SK-N-SH treated with all-trans-retinoic acid at 6 μM for 48 hours (cell line): ENCODE measurements around the gene FGF19.

ENCODE experiments used
- ATAC-seq: fragments of 200-7000 bp; cut with Tn5 transposase; 3 replicates; pipeline ENCODE4 v1.9.1; 2020; ENCODE audit warnings: mild to moderate bottlenecking, moderate library complexity
- ARNTL ChIP-seq: fragments of 450-650 bp; formaldehyde crosslinking; IDR thresholded peaks from 2 replicates; pipeline ENCODE4 v1.5.0; 2020; ENCODE audit warnings: low read depth, mild to moderate bottlenecking, moderate library complexity, borderline replicate concordance
- BACH2 ChIP-seq: fragments of 250-450 bp; sonication (Bioruptor Pico); IDR thresholded peaks from 2 replicates; pipeline ENCODE4 v1.9.0; 2021; ENCODE audit warnings: mild to moderate bottlenecking, borderline replicate concordance
- CSDC2 ChIP-seq: fragments of 250-450 bp; sonication (Bioruptor Pico); IDR thresholded peaks from 2 replicates; pipeline ENCODE4 v1.5.0; 2020; ENCODE audit warnings: mild to moderate bottlenecking, moderate library complexity
- ESRRG ChIP-seq: fragments of 250-450 bp; sonication (Bioruptor Pico); IDR thresholded peaks from 2 replicates; pipeline ENCODE4 v1.6.1; 2021; ENCODE audit warnings: mild to moderate bottlenecking
- GLIS3 ChIP-seq: fragments of 250-450 bp; sonication (Bioruptor Pico); IDR thresholded peaks from 2 replicates; pipeline ENCODE4 v1.5.0; 2020; ENCODE audit warnings: mild to moderate bottlenecking, moderate library complexity
- ISL1 ChIP-seq: fragments of 250-450 bp; sonication (Bioruptor Pico); IDR thresholded peaks from 2 replicates; pipeline ENCODE4 v2.1.2; 2022; ENCODE audit warnings: mild to moderate bottlenecking, moderate library complexity
- OSR1 ChIP-seq: fragments of 250-450 bp; sonication (Bioruptor Pico); IDR thresholded peaks from 2 replicates; pipeline ENCODE4 v1.8.0; 2022; ENCODE audit warnings: moderate library complexity, mild to moderate bottlenecking, inconsistent platforms
- PPARA ChIP-seq: fragments of 250-450 bp; sonication (Bioruptor Pico); IDR thresholded peaks from 2 replicates; pipeline ENCODE4 v1.5.0; 2020; ENCODE audit warnings: mild to moderate bottlenecking, borderline replicate concordance
- RARB ChIP-seq: fragments of 250-450 bp; sonication (Bioruptor Pico); IDR thresholded peaks from 2 replicates; pipeline ENCODE4 v1.8.0; 2021; ENCODE audit warnings: mild to moderate bottlenecking, moderate library complexity
- SNAI2 ChIP-seq: fragments of 250-450 bp; sonication (Bioruptor Pico); IDR thresholded peaks from 2 replicates; pipeline ENCODE4 v1.5.0; 2020; ENCODE audit warnings: mild to moderate bottlenecking, moderate library complexity
- TCF4 ChIP-seq: fragments of 250-450 bp; sonication (Bioruptor Pico); IDR thresholded peaks from 2 replicates; pipeline ENCODE4 v1.8.0; 2021; ENCODE audit warnings: mild to moderate bottlenecking, moderate library complexity, borderline replicate concordance
- ZC3H10 ChIP-seq: fragments of 250-450 bp; sonication (Bioruptor Pico); IDR thresholded peaks from 2 replicates; pipeline ENCODE4 v1.5.1; 2021; ENCODE audit warnings: mild to moderate bottlenecking, moderate library complexity
- ZFP30 ChIP-seq: fragments of 450-650 bp; formaldehyde crosslinking; IDR thresholded peaks from 2 replicates; pipeline ENCODE4 v1.5.0; 2022; ENCODE audit warnings: mild to moderate bottlenecking, moderate library complexity
- ZNF565 ChIP-seq: fragments of 450-650 bp; formaldehyde crosslinking; conservative IDR thresholded peaks from 2 replicates; pipeline ENCODE4 v1.5.0; 2020; ENCODE audit warnings: low read depth, mild to moderate bottlenecking, moderate library complexity
- ZNF70 ChIP-seq: fragments of 450-650 bp; formaldehyde crosslinking; IDR thresholded peaks from 2 replicates; pipeline ENCODE4 v1.5.0; 2020; ENCODE audit warnings: mild to moderate bottlenecking, moderate library complexity
- ZNF8 ChIP-seq: fragments of 450-650 bp; formaldehyde crosslinking; IDR thresholded peaks from 2 replicates; pipeline ENCODE4 v1.5.0; 2020; ENCODE audit warnings: mild to moderate bottlenecking, moderate library complexity
- TF ChIP-seq, protein P1 (sequence below): fragments of 250-450 bp; sonication (Bioruptor Pico); IDR thresholded peaks from 2 replicates; pipeline ENCODE4 v1.5.1; 2020; ENCODE audit warnings: low read depth, mild to moderate bottlenecking, moderate library complexity
- TF ChIP-seq, protein P2 (sequence below): fragments of 250-450 bp; sonication (Bioruptor Pico); IDR thresholded peaks from 2 replicates; pipeline ENCODE4 v1.5.0; 2020; ENCODE audit warnings: mild to moderate bottlenecking, moderate library complexity
- TF ChIP-seq, protein P3 (sequence below): fragments of 250-450 bp; sonication (Bioruptor Pico); IDR thresholded peaks from 2 replicates; pipeline ENCODE4 v1.5.1; 2021; ENCODE audit warnings: mild to moderate bottlenecking, moderate library complexity
- TF ChIP-seq, protein P4 (sequence below): fragments of 250-450 bp; sonication (Bioruptor Pico); IDR thresholded peaks from 2 replicates; pipeline ENCODE4 v1.8.0; 2020; ENCODE audit warnings: mild to moderate bottlenecking, moderate library complexity, borderline replicate concordance
- TF ChIP-seq, protein P5 (sequence below): fragments of 250-450 bp; sonication (Bioruptor Pico); IDR thresholded peaks from 2 replicates; pipeline ENCODE4 v1.8.0; 2021; ENCODE audit warnings: low read depth, mild to moderate bottlenecking, moderate library complexity, borderline replicate concordance

FGF19 gene

DNA sequence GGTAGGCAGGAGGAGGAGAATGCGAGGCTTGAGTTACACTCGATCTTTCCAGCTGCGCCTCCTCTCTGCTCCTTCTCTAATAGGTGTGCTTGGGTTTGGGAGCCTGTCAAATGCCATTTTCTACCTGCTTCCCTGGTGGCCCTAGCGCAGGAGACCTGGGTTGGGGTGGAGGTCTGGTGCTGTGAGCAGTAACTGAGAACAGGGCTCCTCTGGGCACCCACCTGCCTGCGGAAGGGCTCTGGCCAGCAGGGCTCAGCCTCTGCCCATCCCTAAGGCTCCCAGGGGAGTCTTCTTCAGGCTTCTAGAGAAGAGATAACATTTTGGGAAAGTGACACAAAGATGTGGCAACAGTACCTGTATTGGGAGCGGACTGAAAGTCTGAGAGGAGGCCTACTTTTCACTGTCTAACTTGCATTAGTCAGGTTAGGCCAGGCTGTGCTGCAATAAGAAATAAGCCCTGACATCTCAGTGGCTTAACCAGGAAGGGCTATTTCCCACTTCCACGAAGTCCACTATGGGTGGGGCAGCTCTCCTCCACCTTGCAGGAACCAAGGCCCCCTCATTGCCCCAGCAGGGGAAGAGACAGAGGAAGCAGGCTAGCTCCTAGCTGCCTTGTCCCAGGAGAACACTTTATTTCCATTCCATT lies 21.0 kb downstream of the FGF19 start:
- no peak for ATAC-seq
- TF ChIP-seq ZC3H10 (CRISPR knock-in tag) = no peak

DNA sequence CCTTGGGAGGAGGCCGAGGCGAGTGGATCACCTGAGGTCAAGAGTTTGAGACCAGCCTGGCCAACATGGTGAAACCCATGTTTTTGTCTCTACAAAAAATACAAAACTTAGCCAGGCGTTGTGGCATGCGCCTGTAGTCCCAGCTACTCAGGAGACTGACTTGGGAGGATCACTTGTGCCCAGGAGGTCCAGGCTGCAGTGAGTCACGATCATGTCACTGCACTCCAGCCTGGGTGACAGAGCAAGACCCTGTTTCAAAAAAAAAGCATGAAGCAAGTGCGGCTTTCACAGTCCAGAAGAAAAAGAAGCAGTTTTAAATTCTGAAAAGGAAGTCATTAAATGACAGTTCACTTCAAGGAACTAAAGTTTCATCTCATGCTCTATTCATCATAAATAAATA lies 21.6 kb downstream of the FGF19 start:
- TF ChIP-seq, protein P1, sequence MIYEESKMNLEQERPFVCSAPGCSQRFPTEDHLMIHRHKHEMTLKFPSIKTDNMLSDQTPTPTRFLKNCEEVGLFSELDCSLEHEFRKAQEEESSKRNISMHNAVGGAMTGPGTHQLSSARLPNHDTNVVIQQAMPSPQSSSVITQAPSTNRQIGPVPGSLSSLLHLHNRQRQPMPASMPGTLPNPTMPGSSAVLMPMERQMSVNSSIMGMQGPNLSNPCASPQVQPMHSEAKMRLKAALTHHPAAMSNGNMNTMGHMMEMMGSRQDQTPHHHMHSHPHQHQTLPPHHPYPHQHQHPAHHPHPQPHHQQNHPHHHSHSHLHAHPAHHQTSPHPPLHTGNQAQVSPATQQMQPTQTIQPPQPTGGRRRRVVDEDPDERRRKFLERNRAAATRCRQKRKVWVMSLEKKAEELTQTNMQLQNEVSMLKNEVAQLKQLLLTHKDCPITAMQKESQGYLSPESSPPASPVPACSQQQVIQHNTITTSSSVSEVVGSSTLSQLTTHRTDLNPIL (CRISPR knock-in tag) = no peak
- no peak for TF ChIP-seq PPARA (CRISPR knock-in tag)
- TF ChIP-seq ARNTL (CRISPR knock-in tag) = no peak
- TF ChIP-seq, protein P2, sequence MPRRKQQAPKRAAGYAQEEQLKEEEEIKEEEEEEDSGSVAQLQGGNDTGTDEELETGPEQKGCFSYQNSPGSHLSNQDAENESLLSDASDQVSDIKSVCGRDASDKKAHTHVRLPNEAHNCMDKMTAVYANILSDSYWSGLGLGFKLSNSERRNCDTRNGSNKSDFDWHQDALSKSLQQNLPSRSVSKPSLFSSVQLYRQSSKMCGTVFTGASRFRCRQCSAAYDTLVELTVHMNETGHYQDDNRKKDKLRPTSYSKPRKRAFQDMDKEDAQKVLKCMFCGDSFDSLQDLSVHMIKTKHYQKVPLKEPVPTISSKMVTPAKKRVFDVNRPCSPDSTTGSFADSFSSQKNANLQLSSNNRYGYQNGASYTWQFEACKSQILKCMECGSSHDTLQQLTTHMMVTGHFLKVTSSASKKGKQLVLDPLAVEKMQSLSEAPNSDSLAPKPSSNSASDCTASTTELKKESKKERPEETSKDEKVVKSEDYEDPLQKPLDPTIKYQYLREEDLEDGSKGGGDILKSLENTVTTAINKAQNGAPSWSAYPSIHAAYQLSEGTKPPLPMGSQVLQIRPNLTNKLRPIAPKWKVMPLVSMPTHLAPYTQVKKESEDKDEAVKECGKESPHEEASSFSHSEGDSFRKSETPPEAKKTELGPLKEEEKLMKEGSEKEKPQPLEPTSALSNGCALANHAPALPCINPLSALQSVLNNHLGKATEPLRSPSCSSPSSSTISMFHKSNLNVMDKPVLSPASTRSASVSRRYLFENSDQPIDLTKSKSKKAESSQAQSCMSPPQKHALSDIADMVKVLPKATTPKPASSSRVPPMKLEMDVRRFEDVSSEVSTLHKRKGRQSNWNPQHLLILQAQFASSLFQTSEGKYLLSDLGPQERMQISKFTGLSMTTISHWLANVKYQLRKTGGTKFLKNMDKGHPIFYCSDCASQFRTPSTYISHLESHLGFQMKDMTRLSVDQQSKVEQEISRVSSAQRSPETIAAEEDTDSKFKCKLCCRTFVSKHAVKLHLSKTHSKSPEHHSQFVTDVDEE (CRISPR knock-in tag) = no peak
- no peak for TF ChIP-seq ESRRG (CRISPR knock-in tag)
- TF ChIP-seq CSDC2 (CRISPR knock-in tag) = no peak
- no peak for TF ChIP-seq ZC3H10 (CRISPR knock-in tag)
- TF ChIP-seq ISL1 (CRISPR knock-in tag) = no peak
- TF ChIP-seq BACH2 (CRISPR knock-in tag) = no peak
- TF ChIP-seq RARB (CRISPR knock-in tag) = no peak
- no peak for TF ChIP-seq ZNF565 (CRISPR knock-in tag)
- no peak for TF ChIP-seq ZNF70 (CRISPR knock-in tag)
- no peak for TF ChIP-seq ZFP30 (CRISPR knock-in tag)
- no peak for TF ChIP-seq ZNF8 (CRISPR knock-in tag)
- ATAC-seq = no peak

DNA sequence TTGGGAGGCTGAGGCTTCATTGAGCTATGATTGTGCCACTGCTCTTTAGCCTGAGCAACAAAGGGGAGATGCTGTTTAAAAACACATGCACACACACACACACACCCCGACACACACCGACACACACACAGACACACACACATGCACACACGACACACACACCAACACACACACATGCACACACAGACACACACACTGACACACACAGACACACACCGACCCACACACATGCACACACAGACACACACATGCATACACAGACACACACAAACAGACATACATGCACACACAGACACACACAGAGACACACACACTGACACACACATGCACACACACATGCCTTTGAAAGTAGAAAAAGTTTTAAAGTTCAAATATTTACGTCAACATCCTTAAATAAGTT lies 23.1 kb downstream of the FGF19 start:
- TF ChIP-seq SNAI2 (CRISPR knock-in tag) (no peak), TCF4 (CRISPR knock-in tag) (no peak), BACH2 (CRISPR knock-in tag) (no peak), ARNTL (CRISPR knock-in tag) (no peak), CSDC2 (CRISPR knock-in tag) (no peak), RARB (CRISPR knock-in tag) (no peak), GLIS3 (CRISPR knock-in tag) (no peak), PPARA (CRISPR knock-in tag) (no peak), ZNF8 (CRISPR knock-in tag) (no peak), ZFP30 (CRISPR knock-in tag) (no peak), ZNF565 (CRISPR knock-in tag) (no peak), OSR1 (CRISPR knock-in tag) (no peak)
- TF ChIP-seq, protein P3, sequence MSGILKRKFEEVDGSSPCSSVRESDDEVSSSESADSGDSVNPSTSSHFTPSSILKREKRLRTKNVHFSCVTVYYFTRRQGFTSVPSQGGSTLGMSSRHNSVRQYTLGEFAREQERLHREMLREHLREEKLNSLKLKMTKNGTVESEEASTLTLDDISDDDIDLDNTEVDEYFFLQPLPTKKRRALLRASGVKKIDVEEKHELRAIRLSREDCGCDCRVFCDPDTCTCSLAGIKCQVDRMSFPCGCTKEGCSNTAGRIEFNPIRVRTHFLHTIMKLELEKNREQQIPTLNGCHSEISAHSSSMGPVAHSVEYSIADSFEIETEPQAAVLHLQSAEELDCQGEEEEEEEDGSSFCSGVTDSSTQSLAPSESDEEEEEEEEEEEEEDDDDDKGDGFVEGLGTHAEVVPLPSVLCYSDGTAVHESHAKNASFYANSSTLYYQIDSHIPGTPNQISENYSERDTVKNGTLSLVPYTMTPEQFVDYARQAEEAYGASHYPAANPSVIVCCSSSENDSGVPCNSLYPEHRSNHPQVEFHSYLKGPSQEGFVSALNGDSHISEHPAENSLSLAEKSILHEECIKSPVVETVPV (CRISPR knock-in tag) = no peak
- TF ChIP-seq, protein P4, sequence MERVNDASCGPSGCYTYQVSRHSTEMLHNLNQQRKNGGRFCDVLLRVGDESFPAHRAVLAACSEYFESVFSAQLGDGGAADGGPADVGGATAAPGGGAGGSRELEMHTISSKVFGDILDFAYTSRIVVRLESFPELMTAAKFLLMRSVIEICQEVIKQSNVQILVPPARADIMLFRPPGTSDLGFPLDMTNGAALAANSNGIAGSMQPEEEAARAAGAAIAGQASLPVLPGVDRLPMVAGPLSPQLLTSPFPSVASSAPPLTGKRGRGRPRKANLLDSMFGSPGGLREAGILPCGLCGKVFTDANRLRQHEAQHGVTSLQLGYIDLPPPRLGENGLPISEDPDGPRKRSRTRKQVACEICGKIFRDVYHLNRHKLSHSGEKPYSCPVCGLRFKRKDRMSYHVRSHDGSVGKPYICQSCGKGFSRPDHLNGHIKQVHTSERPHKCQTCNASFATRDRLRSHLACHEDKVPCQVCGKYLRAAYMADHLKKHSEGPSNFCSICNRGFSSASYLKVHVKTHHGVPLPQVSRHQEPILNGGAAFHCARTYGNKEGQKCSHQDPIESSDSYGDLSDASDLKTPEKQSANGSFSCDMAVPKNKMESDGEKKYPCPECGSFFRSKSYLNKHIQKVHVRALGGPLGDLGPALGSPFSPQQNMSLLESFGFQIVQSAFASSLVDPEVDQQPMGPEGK = no peak
- TF ChIP-seq, protein P5, sequence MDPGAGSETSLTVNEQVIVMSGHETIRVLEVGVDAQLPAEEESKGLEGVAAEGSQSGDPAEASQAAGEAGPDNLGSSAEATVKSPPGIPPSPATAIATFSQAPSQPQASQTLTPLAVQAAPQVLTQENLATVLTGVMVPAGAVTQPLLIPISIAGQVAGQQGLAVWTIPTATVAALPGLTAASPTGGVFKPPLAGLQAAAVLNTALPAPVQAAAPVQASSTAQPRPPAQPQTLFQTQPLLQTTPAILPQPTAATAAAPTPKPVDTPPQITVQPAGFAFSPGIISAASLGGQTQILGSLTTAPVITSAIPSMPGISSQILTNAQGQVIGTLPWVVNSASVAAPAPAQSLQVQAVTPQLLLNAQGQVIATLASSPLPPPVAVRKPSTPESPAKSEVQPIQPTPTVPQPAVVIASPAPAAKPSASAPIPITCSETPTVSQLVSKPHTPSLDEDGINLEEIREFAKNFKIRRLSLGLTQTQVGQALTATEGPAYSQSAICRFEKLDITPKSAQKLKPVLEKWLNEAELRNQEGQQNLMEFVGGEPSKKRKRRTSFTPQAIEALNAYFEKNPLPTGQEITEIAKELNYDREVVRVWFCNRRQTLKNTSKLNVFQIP (CRISPR knock-in tag) = no peak
- TF ChIP-seq, protein P1 (CRISPR knock-in tag) = no peak
- ATAC-seq = no peak
